Cardiac fibroblast (primary cell): ENCODE results near the gene REEP6.
"Not testable (repeated sequence)": the region's sequence is repeated elsewhere in the genome, so short reads cannot be mapped to it uniquely, and the experiment has no call there.

Experiments used
- DNase-seq, 2 donors: peaks; one replicate each; pipeline versions ENCODE4 v3.0.0 to v3.0.0-alpha.2; 2010; ENCODE audit warnings: low read depth in 2 of 2
- H3K4me3 ChIP-seq, 2 donors: replicated peaks in 1 of 2; 1 replicate in 1 of 2; 2 replicates in 1 of 2; pipeline ENCODE4 v1.5.1; 2011; ENCODE audit warnings: low read depth in 2 of 2, low read length in 2 of 2, mild to moderate bottlenecking in 2 of 2, moderate library complexity in 1 of 2
- TF ChIP-seq, protein P1 (sequence below): IDR thresholded peaks from one replicate; pipeline ENCODE4 v1.5.1; 2011; ENCODE audit warnings: low read depth, mild to moderate bottlenecking, low read length, inconsistent platforms

Gene REEP6

DNA sequence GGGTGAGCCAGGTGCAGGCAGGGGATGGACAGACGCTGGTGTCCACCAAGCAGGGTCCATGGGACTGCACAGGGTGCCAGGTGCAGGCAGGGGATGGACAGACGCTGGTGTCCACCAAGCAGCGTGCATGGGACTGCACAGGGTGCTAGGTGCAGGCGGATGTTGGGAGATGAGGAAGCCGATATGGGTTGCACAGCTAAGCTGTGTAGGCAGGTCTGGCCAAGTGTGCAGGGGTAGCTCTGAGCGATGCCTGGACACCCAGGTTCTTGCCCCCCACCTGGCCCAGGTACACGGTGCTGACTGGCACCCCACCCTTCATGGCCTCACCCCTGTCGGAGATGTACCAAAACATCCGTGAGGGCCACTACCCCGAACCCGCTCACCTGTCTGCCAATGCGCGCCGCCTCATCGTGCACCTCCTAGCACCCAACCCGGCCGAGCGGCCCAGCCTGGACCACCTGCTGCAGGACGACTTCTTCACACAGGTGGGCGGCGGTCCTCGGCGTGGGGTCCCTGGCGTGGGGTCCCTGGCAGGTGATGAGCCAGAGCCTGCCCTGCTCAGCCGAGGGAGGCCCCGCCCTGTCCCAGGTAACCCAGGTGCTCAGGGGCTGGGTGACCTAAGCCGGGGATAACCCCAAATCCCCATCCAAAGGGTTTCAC lies 36.8 kb downstream of the REEP6 start:
- DNase-seq, result no peak
- H3K4me3 ChIP-seq, result no peak overlapping the region
- TF ChIP-seq, protein P1, sequence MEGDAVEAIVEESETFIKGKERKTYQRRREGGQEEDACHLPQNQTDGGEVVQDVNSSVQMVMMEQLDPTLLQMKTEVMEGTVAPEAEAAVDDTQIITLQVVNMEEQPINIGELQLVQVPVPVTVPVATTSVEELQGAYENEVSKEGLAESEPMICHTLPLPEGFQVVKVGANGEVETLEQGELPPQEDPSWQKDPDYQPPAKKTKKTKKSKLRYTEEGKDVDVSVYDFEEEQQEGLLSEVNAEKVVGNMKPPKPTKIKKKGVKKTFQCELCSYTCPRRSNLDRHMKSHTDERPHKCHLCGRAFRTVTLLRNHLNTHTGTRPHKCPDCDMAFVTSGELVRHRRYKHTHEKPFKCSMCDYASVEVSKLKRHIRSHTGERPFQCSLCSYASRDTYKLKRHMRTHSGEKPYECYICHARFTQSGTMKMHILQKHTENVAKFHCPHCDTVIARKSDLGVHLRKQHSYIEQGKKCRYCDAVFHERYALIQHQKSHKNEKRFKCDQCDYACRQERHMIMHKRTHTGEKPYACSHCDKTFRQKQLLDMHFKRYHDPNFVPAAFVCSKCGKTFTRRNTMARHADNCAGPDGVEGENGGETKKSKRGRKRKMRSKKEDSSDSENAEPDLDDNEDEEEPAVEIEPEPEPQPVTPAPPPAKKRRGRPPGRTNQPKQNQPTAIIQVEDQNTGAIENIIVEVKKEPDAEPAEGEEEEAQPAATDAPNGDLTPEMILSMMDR, result no peak

DNA sequence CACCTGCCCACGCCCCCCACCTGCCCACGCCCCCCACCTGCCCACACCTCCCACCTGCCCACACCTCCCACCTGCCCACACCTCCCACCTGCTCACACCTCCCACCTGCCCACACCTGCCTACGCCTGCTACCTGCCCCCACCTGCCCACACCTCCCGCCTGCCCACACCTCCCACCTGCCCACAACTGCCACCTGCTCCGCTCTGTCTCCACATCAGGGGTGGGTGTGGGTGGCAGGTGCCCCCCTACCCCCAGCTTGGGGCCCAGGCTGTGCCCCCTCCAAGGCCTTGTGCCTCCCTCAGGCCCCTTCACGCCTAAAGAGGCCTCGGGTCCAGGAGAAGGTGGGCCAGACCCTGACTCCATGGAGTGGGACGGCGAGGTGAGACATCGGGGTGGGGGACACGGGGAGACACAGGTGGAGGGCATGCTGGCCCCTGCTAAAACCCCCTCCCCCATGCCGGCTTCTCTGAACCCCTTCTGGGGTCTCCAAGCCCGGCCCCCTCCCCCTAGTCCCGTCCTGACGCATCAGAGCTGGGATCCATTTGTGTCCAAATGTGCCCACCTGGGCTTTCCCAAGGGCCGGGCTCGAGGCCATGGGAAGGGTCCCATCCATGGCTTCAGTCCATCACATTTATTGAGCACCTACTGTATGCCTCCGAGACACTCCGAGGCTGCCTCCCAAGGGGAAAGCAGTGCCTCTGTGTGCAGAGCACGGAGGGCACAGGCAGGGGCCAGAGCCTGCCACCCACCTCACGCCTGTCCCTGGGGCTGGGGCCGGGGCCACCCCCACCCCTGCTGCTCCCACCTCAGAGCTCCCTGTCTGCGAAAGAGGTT lies 37.8 kb downstream of the REEP6 start:
- DNase-seq, result no peak
- H3K4me3 ChIP-seq, result no peak overlapping the region
- TF ChIP-seq, protein P1, result no peak

DNA sequence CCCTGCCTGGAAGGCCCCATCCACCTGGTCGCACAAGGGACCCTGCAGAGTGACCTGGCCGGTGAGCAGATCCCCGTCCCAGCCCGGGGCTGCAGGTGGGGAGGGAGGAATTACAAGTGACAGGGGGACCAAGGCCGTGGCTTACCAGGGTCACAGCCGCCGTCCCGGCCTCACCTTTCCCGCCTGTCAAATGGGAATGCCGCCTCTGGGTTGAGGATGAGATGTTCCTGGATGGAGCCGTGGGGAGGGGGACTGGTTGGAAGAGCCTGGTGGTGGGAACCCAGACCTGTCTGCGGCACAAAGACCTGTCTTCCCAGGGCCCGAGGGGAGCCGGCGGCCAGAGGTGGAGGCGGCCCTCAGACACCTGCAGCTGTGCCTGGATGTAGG lies 38.4 kb downstream of the REEP6 start:
- TF ChIP-seq, protein P1, result no peak
- no peak overlapping the region for H3K4me3 ChIP-seq
- DNase-seq, result no peak

DNA sequence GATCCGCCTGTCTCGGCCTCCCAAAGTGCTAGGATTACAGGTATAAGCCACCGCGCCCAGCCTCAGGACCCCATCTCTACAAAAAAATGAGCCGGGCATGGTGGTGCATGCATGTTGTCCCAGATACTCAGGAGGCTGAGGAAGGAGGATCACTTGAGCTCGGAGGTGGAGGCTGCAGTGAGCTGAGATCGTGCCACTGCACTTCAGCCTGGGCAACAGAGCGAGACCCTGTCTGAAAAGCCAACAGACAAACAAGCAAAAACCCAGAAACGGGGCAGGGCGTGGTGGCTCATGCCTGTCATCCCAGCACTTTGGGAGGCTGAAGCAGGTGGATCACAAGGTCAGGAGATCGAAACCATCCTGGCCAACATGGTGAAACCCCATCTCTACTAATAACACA lies 39.9 kb downstream of the REEP6 start:
- not testable (repeated sequence) for H3K4me3 ChIP-seq, DNase-seq

DNA sequence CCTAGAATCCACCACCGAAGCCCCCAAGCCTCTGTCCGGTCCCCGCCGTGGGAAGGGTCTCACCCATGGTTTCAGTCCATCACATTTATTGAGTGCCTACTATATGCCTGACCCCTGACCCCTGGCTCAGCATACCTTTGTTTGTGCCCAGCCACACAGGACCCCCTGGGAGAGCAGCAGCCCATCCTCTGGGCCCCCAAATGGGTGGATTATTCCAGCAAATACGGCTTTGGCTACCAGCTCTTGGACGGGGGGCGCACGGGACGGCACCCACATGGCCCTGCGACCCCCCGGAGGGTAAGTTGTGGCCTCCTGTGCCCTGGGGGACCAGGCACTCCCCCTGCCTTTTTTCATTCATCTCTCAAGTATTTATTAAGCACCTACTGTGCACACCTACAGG lies 40.6 kb downstream of the REEP6 start:
- TF ChIP-seq, protein P1, result no peak
- H3K4me3 ChIP-seq, result no peak overlapping the region
- no peak for DNase-seq

DNA sequence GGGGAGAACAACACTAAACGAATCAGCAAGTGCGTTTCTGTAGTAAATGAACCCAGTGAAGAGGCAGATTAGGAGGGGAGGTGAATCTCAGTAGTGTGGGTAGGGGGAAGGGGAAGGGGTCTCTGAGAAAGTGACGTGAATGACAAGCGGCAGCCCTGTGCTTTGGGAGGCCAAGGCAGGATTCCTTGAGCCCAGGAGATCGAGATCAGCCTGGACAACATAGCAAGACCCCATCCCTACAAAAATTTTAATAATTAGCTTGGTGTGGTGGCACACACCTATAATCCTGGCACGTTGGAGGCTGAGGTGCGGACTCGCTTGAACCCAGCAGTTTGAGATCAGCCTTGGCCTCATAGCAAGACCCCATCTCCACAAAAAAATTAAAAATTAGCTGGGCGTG lies 41.0 kb downstream of the REEP6 start:
- DNase-seq, result no peak
- TF ChIP-seq, protein P1, result no peak
- H3K4me3 ChIP-seq, result no peak overlapping the region

DNA sequence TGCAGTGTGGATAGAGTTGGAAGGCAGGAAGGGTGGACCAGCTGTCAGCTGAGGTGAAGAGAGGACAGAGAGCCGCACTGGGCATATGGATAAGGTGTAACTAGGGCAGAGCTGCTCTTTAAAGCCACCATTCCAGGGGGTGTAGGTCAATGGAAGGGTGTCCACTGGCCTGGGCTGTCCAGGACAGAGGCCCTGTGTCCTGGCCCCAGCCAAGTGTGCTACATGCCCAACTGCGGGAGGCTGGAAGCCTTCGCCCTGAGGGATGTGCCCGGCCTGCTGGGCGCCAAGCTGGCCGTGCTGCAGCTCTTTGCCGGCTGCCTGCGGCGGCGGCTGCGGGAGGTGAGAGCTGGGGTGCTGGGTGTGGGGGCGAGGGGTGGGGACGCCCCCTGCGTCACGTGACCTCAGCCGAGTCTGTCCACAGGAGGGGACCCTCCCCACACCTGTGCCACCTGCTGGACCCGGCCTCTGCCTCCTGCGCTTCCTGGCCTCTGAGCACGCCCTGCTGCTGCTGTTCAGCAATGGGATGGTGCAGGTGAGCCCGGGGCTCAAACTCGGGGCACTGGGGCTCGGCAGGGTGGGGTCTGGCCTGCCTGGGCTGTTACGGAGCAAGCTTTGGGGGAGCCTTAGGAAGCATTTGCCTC lies 42.6 kb downstream of the REEP6 start:
- H3K4me3 ChIP-seq, result no peak overlapping the region
- DNase-seq, result no peak
- TF ChIP-seq, protein P1, result no peak
